AG09309 (cell line): Measurements from ENCODE around the gene GALNT18.

Source experiments
- DNase-seq: peaks from one replicate; pipeline ENCODE4 v3.0.0-alpha.2; 2010; ENCODE audit warnings: low read depth
- H3K4me3 ChIP-seq: 2 replicates; pipeline ENCODE4 v1.5.1; 2011; ENCODE audit warnings: mild to moderate bottlenecking, low read depth, low read length, moderate library complexity; ENCODE audit not compliant: control insufficient read depth
- TF ChIP-seq, protein P1 (sequence below): IDR thresholded peaks from 2 replicates; pipeline ENCODE4 v1.5.1; 2011; ENCODE audit warnings: mild to moderate bottlenecking, low read depth, low read length, inconsistent platforms; ENCODE audit not compliant: insufficient read depth, control insufficient read depth; ENCODE audit errors: missing control alignments

GALNT18 gene

GRCh38 chr11:11253497-11253896, 368.3 kb downstream of the GALNT18 start:
- TF ChIP-seq, protein P1, sequence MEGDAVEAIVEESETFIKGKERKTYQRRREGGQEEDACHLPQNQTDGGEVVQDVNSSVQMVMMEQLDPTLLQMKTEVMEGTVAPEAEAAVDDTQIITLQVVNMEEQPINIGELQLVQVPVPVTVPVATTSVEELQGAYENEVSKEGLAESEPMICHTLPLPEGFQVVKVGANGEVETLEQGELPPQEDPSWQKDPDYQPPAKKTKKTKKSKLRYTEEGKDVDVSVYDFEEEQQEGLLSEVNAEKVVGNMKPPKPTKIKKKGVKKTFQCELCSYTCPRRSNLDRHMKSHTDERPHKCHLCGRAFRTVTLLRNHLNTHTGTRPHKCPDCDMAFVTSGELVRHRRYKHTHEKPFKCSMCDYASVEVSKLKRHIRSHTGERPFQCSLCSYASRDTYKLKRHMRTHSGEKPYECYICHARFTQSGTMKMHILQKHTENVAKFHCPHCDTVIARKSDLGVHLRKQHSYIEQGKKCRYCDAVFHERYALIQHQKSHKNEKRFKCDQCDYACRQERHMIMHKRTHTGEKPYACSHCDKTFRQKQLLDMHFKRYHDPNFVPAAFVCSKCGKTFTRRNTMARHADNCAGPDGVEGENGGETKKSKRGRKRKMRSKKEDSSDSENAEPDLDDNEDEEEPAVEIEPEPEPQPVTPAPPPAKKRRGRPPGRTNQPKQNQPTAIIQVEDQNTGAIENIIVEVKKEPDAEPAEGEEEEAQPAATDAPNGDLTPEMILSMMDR: no peak
- DNase-seq: no peak
- H3K4me3 ChIP-seq: no peak overlapping the region

GRCh38 chr11:11252403-11252802, 369.4 kb downstream of the GALNT18 start:
- no peak overlapping the region for H3K4me3 ChIP-seq
- TF ChIP-seq, protein P1: no peak
- DNase-seq: no peak

- TF ChIP-seq, protein P1: no peak
- H3K4me3 ChIP-seq: no peak overlapping the region
- no peak for DNase-seq
These were observed 370.3 kb downstream of the GALNT18 start for GRCh38 chr11:11251394-11251970.

DNA sequence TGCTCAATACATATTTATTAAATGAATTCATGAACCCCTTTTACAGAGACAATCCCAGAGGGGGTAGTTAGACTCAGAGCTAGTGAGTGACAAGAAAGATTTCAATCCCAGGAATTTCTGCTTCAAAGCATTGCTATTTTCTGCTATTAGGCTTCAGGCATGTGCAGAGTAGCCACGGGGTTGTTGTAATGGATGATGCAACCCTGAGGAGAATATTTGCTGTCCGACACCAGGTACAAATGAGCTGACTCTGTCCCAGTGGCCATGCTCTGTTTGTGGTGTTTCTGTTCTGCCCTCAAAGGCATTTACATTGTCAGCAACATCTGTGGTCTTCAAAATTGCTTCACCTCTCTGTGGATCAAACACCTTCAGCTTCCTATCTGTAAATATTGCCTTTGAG, 371.3 kb downstream of the GALNT18 start:
- no peak overlapping the region for H3K4me3 ChIP-seq
- DNase-seq: no peak
- TF ChIP-seq, protein P1: no peak

DNA sequence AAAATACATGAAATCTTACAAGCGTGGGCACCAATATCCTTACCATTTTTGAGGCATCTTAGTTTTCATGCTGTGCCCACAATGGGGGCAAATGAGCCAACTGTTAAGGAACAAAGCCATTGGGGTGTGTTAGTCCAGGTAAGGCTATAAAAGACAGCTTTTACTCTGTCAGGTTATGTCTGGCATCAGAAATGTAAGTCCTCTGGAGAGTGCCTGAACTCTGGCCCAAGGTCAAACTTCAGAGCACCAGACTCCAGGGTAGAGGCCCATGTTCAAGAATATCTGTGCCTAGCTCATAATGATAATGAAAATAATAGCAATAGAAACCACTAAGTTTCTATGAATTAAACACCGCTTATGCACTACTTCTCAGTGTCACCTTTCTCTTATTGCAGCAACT, 374.2 kb downstream of the GALNT18 start:
- no peak for DNase-seq
- TF ChIP-seq, protein P1: no peak
- H3K4me3 ChIP-seq: no peak overlapping the region

DNA sequence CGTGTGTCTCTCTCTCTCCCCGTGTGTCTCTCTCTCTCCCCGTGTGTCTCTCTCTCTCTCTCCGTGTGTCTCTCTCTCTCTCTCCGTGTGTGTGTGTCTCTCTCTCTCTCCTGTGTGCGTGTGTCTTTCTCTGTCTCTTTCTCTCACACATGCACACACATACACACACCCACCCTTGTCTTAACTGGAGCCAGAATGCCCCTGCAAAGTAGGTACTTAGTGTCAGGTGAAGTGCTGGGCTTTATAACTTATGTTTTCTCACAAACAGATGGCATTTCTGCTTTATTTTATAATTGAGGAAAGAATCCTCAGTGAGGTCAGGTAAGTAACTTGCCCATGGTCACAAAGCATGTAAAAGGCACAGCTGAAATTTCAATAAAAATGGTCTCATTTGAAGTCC, 374.7 kb downstream of the GALNT18 start:
- H3K4me3 ChIP-seq: no peak overlapping the region
- DNase-seq: no peak
- TF ChIP-seq, protein P1: no peak

- TF ChIP-seq, protein P1: no peak
- DNase-seq: no peak
- no peak overlapping the region for H3K4me3 ChIP-seq
These were observed 375.6 kb downstream of the GALNT18 start for GRCh38 chr11:11246166-11246565.
